Lung (tissue), 12 donors: ENCODE measurements around the gene VIPR1. TPM values are rescaled to one million over a fixed set of nuclear protein-coding genes. Genes with fewer than 3 reads are reported as not detected.
A peak's percentile ranks its signal among the peaks of the same experiment; 100 is the strongest.

Source experiments
- ATAC-seq: fragments of 200-7000 bp; cut with Tn5 transposase; one replicate; pipeline ENCODE4 v1.9.1; 2020; ENCODE audit warnings: moderate number of reproducible peaks; ENCODE audit not compliant: insufficient read depth, low FRiP score
- DNase-seq, 3 donors: peaks; one replicate each; pipeline ENCODE4 v3.0.0-alpha.2; 2013 to 2017
- H3K27ac ChIP-seq, 2 donors: one replicate each; pipeline ENCODE4 v1.5.1; 2013; ENCODE audit warnings: mild to moderate bottlenecking in 2 of 2, moderate library complexity in 2 of 2, control low read depth in 1 of 2, inconsistent platforms in 1 of 2, low read depth in 1 of 2, low read length in 1 of 2
- H3K27me3 ChIP-seq, 3 donors: one replicate each; pipeline ENCODE4 v1.5.1; 2013; ENCODE audit warnings: low read length in 2 of 3; ENCODE audit not compliant: control insufficient read depth in 3 of 3, insufficient read depth in 3 of 3
- H3K36me3 ChIP-seq, 4 donors: one replicate each; pipeline ENCODE4 v1.5.1; 2013; ENCODE audit warnings: low read length in 4 of 4, mild to moderate bottlenecking in 1 of 4, moderate library complexity in 1 of 4; ENCODE audit not compliant: control insufficient read depth in 4 of 4, insufficient read depth in 4 of 4
- H3K4me1 ChIP-seq, 5 donors: one replicate each; pipeline ENCODE4 v1.5.1; 2013; ENCODE audit warnings: low read length in 5 of 5, mild to moderate bottlenecking in 2 of 5, moderate library complexity in 1 of 5; ENCODE audit not compliant: control insufficient read depth in 5 of 5, insufficient read depth in 5 of 5
- H3K4me3 ChIP-seq: one replicate; pipeline ENCODE4 v1.5.1; 2013; ENCODE audit warnings: mild to moderate bottlenecking, control low read depth, moderate library complexity
- H3K9ac ChIP-seq, 2 donors: one replicate each; pipeline ENCODE4 v1.5.1; 2013; ENCODE audit warnings: low read length in 2 of 2, control low read depth in 1 of 2; ENCODE audit not compliant: insufficient read depth in 1 of 2
- H3K9me3 ChIP-seq, 4 donors: one replicate each; pipeline ENCODE4 v1.5.1; 2013; ENCODE audit warnings: low read length in 3 of 4, mild to moderate bottlenecking in 1 of 4, moderate library complexity in 1 of 4; ENCODE audit not compliant: control insufficient read depth in 4 of 4, insufficient read depth in 3 of 4
- WGBS, 2 donors: extraction: QIAGEN DNeasy Blood & Tissue Kit; methylation state at CpG; one replicate each; pipeline ENCODE4 v1.1.7; 2013; 5-methylcytosine and 5-hydroxymethylcytosine counted together
- polyA plus RNA-seq, 2 donors: library from polyadenylated mRNA; stranded (reverse); fragments of 200-250 nt; gene quantifications; one replicate each; pipeline ENCODE4 v1.2.1, GENCODE V29; 2013
- total RNA-seq, 2 donors: library from RNA; depleted of rRNA in 1 of 2; stranded (reverse); fragments of >200 nt in 1 of 2; gene quantifications; one replicate each; pipeline ENCODE4 v1.2.1, GENCODE V29; 2014 to 2021
- TF ChIP-seq, protein P1 (sequence below): IDR thresholded peaks from 2 replicates; pipeline ENCODE4 v1.5.1; 2012; ENCODE audit warnings: mild to moderate bottlenecking; ENCODE audit errors: control extremely low read depth, extremely low read depth
- donor health status: control.
- donor health status: control.
- donor health status: Bipolar disorder and iron deficiency.
- donor health status: healthy.
- donor health status: DM: yes; HTN: yes; CAD: no.

Gene VIPR1
- total and polyA plus RNA-seq, 4 donors = 24.8 to 89.8 (median 65.0) TPM

DNA sequence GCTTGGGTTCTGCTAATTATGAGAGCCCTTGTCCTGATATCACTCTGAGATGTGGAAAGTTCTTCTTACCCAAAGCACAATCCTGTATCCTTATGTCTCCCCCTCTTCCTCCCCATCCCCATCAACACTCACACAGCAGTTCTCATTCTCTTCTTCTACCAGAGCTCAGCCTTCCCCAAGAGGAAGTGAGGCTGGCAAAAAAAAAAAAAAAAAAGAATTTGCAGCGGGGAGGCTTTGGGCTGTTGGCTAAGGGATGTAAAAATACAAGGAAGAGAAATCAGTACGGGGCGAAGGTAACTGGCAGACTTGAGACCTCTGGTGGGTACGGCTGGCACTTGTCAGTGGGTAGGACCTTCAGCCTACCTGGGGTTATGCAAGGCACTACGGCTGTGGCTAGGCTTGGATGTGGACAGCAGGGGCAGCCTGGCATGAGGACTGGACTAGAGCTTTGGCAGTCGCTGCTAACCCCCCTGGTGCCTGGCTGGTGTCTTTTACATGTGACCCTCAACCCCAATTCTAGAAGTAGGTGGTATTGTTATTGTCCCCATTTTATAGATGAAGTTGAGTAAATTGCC lies 5.4 kb downstream of the VIPR1 start:
- H3K9ac ChIP-seq = no peak overlapping the region
- peak overlapping the region in 1 of 2 donors; percentile 58 for H3K27ac ChIP-seq
- no peaks in the 10 kb centered on the region for H3K9me3 ChIP-seq
- TF ChIP-seq, protein P1, sequence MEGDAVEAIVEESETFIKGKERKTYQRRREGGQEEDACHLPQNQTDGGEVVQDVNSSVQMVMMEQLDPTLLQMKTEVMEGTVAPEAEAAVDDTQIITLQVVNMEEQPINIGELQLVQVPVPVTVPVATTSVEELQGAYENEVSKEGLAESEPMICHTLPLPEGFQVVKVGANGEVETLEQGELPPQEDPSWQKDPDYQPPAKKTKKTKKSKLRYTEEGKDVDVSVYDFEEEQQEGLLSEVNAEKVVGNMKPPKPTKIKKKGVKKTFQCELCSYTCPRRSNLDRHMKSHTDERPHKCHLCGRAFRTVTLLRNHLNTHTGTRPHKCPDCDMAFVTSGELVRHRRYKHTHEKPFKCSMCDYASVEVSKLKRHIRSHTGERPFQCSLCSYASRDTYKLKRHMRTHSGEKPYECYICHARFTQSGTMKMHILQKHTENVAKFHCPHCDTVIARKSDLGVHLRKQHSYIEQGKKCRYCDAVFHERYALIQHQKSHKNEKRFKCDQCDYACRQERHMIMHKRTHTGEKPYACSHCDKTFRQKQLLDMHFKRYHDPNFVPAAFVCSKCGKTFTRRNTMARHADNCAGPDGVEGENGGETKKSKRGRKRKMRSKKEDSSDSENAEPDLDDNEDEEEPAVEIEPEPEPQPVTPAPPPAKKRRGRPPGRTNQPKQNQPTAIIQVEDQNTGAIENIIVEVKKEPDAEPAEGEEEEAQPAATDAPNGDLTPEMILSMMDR = no peak
- ATAC-seq = no peak
- H3K4me1 ChIP-seq = peaks cover 0 to 38% (median 0%) of the 10 kb centered on the region in 5 donors
- no peaks in the 10 kb centered on the region for H3K36me3 ChIP-seq
- H3K27me3 ChIP-seq = peaks cover 0 to 7% (median 6%) of the 10 kb centered on the region in 3 donors
- DNase-seq = peak in 1 of 3 donors; percentile 9
- H3K4me3 ChIP-seq = no peak overlapping the region
- 29 to 41% methylated on average over 6 of the region's 6 CpGs for WGBS, 2 donors

DNA sequence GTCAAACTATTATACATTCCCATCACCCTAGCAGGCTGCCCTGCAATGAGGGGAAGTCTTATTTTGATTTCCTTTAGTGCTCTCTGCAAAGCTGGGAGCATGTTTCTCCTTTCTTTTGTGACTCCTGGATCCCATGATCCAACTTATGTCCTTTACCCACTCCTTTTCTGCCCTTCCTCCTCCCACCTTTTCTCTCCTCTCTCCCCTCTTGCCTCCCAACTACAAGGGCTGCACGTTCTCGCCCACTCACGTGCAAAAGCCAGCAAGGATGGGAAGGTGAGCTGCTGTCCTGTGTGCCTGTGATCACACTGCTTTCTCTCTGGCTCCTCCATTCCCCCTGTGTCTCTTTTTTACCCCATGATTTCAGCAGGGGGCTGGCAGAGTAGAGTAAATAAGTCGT lies 6.1 kb downstream of the VIPR1 start:
- TF ChIP-seq, protein P1 = no peak
- Histone ChIP-seq H3K36me3 (no peaks in the 10 kb centered on the region), H3K27me3 (no peaks in the 10 kb centered on the region), H3K27ac (peak overlapping the region in 1 of 2 donors; percentile 14), H3K4me1 (peaks cover 0 to 34% (median 0%) of the 10 kb centered on the region in 5 donors), H3K4me3 (no peak overlapping the region), H3K9ac (no peak overlapping the region), H3K9me3 (no peaks in the 10 kb centered on the region)
- ATAC-seq (no peak), DNase-seq (peak in 1 of 3 donors; percentile 4)
- 73 to 88% methylated on average over 4 of the region's 4 CpGs for WGBS, 2 donors

DNA sequence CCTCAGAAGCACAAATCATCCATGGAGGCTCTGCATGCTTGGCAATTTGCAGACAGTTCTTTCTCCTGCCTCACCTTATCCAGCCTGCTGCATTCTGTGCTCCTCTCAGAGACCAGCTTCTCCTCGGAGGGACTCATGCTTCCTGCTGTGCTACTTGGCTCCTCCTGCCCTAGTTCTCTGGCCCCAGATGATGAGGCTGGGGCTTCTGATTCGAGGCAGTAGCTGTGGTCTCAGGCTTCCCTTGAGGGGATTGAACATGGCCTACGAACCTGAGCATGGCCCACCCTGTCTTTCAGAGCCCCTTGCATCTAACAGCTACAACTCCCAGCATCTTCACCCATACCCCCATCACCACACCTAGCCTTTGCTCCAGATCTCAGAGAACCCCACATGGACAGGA lies 6.7 kb downstream of the VIPR1 start:
- WGBS, 2 donors = 71 to 86% methylated on average over 3 of the region's 3 CpGs
- Histone ChIP-seq H3K36me3 (no peaks in the 10 kb centered on the region), H3K9me3 (no peaks in the 10 kb centered on the region), H3K27ac (peak overlapping the region in 1 of 2 donors; percentile 14), H3K27me3 (no peaks in the 10 kb centered on the region), H3K4me1 (peaks cover 0 to 35% (median 0%) of the 10 kb centered on the region in 5 donors), H3K4me3 (no peak overlapping the region), H3K9ac (no peak overlapping the region)
- ATAC-seq (no peak), DNase-seq (peak in 1 of 3 donors; percentile 0)
- TF ChIP-seq, protein P1 = no peak
